MM.1S (cell line): ENCODE results near the gene SRSF2.
A peak's percentile ranks its signal among the peaks of the same experiment; 100 is the strongest.
"Not testable (repeated sequence)": the region's sequence is repeated elsewhere in the genome, so short reads cannot be mapped to it uniquely, and the experiment has no call there.

Source experiments
- DNase-seq: peaks from one replicate; pipeline ENCODE4 v3.0.0-alpha.2; 2015
- H2AFZ ChIP-seq: fragments of 300-600 bp; sonication (generic); 2 replicates; pipeline ENCODE4 v1.6.0; 2016; ENCODE audit warnings: antibody characterized with exemption, low read length
- H3F3A ChIP-seq: fragments of 300-600 bp; sonication (generic); 2 replicates; pipeline ENCODE4 v1.6.1; 2016; ENCODE audit warnings: mild to moderate bottlenecking, antibody characterized with exemption, low read length, moderate library complexity, mixed read lengths; ENCODE audit not compliant: insufficient read depth
- H3K27ac ChIP-seq: fragments of 300-600 bp; sonication (generic); 2 replicates; pipeline ENCODE4 v1.5.1; 2016; ENCODE audit warnings: mild to moderate bottlenecking, low read length
- H3K27me3 ChIP-seq: fragments of 300-600 bp; sonication (generic); replicated peaks from 2 replicates; pipeline ENCODE4 v1.6.0; 2016; ENCODE audit warnings: low read length; ENCODE audit not compliant: insufficient read depth
- H3K36me3 ChIP-seq: fragments of 300-600 bp; sonication (generic); replicated peaks from 2 replicates; pipeline ENCODE4 v1.6.1; 2016; ENCODE audit warnings: mild to moderate bottlenecking, low read length, mixed read lengths; ENCODE audit not compliant: insufficient read depth
- H3K4me1 ChIP-seq: fragments of 300-600 bp; sonication (generic); 2 replicates; pipeline ENCODE4 v1.6.1; 2016; ENCODE audit warnings: low read length, mixed read lengths
- H3K4me2 ChIP-seq: fragments of 300-600 bp; sonication (generic); 2 replicates; pipeline ENCODE4 v1.6.0; 2016; ENCODE audit warnings: low read depth, low read length
- H3K4me3 ChIP-seq: fragments of 300-600 bp; sonication (generic); 2 replicates; pipeline ENCODE4 v1.5.1; 2016; ENCODE audit warnings: low read length, mixed read lengths
- H3K79me2 ChIP-seq: fragments of 300-600 bp; sonication (generic); 2 replicates; pipeline ENCODE4 v1.6.1; 2016; ENCODE audit warnings: mixed run types, low read length, mixed read lengths
- H3K9ac ChIP-seq: fragments of 300-600 bp; sonication (generic); 2 replicates; pipeline ENCODE4 v1.6.1; 2016; ENCODE audit warnings: low read length, mixed read lengths
- H3K9me2 ChIP-seq: fragments of 300-600 bp; sonication (generic); replicated peaks from 2 replicates; pipeline ENCODE4 v1.6.1; 2016; ENCODE audit warnings: mild to moderate bottlenecking, low read length, mixed read lengths; ENCODE audit not compliant: insufficient read depth
- H3K9me3 ChIP-seq: fragments of 300-600 bp; sonication (generic); replicated peaks from 2 replicates; pipeline ENCODE4 v1.6.1; 2016; ENCODE audit warnings: mild to moderate bottlenecking, low read length, mixed read lengths; ENCODE audit not compliant: insufficient read depth
- H4K20me1 ChIP-seq: fragments of 300-600 bp; sonication (generic); 2 replicates; pipeline ENCODE4 v1.6.1; 2016; ENCODE audit warnings: mild to moderate bottlenecking, low read length, moderate library complexity, mixed read lengths; ENCODE audit not compliant: insufficient read depth
- CTCF ChIP-seq: fragments of 300-600 bp; sonication (generic); IDR thresholded peaks from 2 replicates; pipeline ENCODE4 v1.5.1; 2016; ENCODE audit warnings: antibody characterized with exemption, low read length, mixed read lengths
- EZH2 ChIP-seq: fragments of 300-600 bp; sonication (generic); optimal IDR thresholded peaks from 2 replicates; pipeline ENCODE3; 2017; ENCODE audit warnings: low read depth, mild to moderate bottlenecking, antibody characterized with exemption, low read length, mixed read lengths
- EZH2phosphoT487 ChIP-seq: fragments of 300-600 bp; sonication (generic); IDR thresholded peaks from 2 replicates; pipeline ENCODE4 v1.6.1; 2018; ENCODE audit warnings: antibody characterized with exemption, low read length

SRSF2 gene

GRCh38 chr17:76742958-76743357 lies 5.8 kb upstream of the SRSF2 start:
- no peak for DNase-seq

GRCh38 chr17:76740329-76741118 lies 3.4 kb upstream of the SRSF2 start:
- H3K79me2 ChIP-seq, result peaks cover 35% of the 10 kb centered on the region
- H3K27ac ChIP-seq, result no peak overlapping the region
- H2AFZ ChIP-seq, result no peak overlapping the region
- no peak for DNase-seq
- no peak overlapping the region for H3K9ac ChIP-seq
- no peak overlapping the region for H3K4me3 ChIP-seq
- H3K27me3 ChIP-seq, result no peaks in the 10 kb centered on the region
- no peak overlapping the region for H3K4me2 ChIP-seq
- no peaks in the 10 kb centered on the region for H3K9me2 ChIP-seq
- H3K9me3 ChIP-seq, result no peaks in the 10 kb centered on the region
- peaks cover 8% of the 10 kb centered on the region for H3K36me3 ChIP-seq
- H3K4me1 ChIP-seq, result peaks cover 11% of the 10 kb centered on the region
- H3F3A ChIP-seq, result peaks cover 12% of the 10 kb centered on the region
- no peak for TF ChIP-seq CTCF
- TF ChIP-seq EZH2, result no peak
- H4K20me1 ChIP-seq, result peaks cover 6% of the 10 kb centered on the region

More at GRCh38 chr17:76742958-76743357, 5.8 kb upstream of the SRSF2 start:
- Histone ChIP-seq H4K20me1 (no peaks in the 10 kb centered on the region), H3K4me3 (no peak overlapping the region), H2AFZ (no peak overlapping the region), H3K4me1 (peaks cover 11% of the 10 kb centered on the region), H3K4me2 (no peak overlapping the region), H3K79me2 (peaks cover 17% of the 10 kb centered on the region), H3K27me3 (no peaks in the 10 kb centered on the region), H3K9me2 (no peaks in the 10 kb centered on the region), H3K27ac (no peak overlapping the region), H3K9ac (no peak overlapping the region), H3K36me3 (no peaks in the 10 kb centered on the region), H3F3A (no peaks in the 10 kb centered on the region), H3K9me3 (no peaks in the 10 kb centered on the region)
- TF ChIP-seq EZH2, result no peak
- TF ChIP-seq EZH2phosphoT487, result no peak
- no peak for TF ChIP-seq CTCF

GRCh38 chr17:76739568-76740115 lies 2.5 kb upstream of the SRSF2 start:
- not testable (repeated sequence) for H3K4me3 ChIP-seq, DNase-seq, H3K9me3 ChIP-seq, H3K9me2 ChIP-seq, H3K9ac ChIP-seq, H3K27ac ChIP-seq, H2AFZ ChIP-seq, H3K27me3 ChIP-seq
- H3F3A ChIP-seq, result peaks cover 21% of the 10 kb centered on the region
- H3K4me2 ChIP-seq, result peak overlapping the region; percentile 75; the same call in 1 of the 2 replicates
- H4K20me1 ChIP-seq, result peaks cover 15% of the 10 kb centered on the region
- peaks cover 16% of the 10 kb centered on the region for H3K36me3 ChIP-seq
- peaks cover 12% of the 10 kb centered on the region for H3K4me1 ChIP-seq
- H3K79me2 ChIP-seq, result peaks cover 44% of the 10 kb centered on the region

DNA sequence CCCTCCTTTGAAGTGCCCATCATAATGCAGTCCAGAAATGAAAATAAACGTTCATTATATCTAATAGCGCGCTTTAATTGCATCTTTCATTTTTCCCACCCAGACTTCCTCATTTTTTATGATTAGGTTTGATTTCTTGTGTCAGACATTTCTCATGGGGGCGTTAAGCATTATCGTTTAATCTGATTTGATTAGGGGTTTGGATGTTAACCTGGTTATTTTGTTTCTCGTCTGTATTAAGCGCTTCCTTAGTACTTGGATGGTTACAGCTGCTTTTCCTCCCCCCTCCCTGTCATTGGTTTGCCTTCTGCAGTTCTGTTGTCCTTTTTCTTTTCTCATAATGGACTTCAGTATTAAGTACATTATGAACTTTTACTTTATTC lies 1.3 kb upstream of the SRSF2 start:
- no peaks in the 10 kb centered on the region for H3K27me3 ChIP-seq
- no peak for TF ChIP-seq EZH2phosphoT487
- TF ChIP-seq CTCF, result no peak
- no peak for TF ChIP-seq EZH2
- H3K4me3 ChIP-seq, result peak overlapping the region; percentile 78
- peaks cover 27% of the 10 kb centered on the region for H4K20me1 ChIP-seq
- H3K9me2 ChIP-seq, result no peaks in the 10 kb centered on the region
- no peaks in the 10 kb centered on the region for H3K9me3 ChIP-seq
- peak overlapping the region; percentile 92; the same call in 1 of the 2 replicates for H3K27ac ChIP-seq
- peaks cover 19% of the 10 kb centered on the region for H3K4me1 ChIP-seq
- no peak for DNase-seq
- H2AFZ ChIP-seq, result peak overlapping the region; percentile 26; the same call in 1 of the 2 replicates
- peaks cover 28% of the 10 kb centered on the region for H3K36me3 ChIP-seq
- H3K9ac ChIP-seq, result peak overlapping the region; percentile 94
- H3K79me2 ChIP-seq, result peaks cover 55% of the 10 kb centered on the region
- peak overlapping the region; percentile 75 for H3K4me2 ChIP-seq
- peaks cover 33% of the 10 kb centered on the region for H3F3A ChIP-seq
